Activated CD4-positive, alpha-beta memory T cell treated with anti-CD3 and anti-CD28 coated beads, Interleukin-2, amount 10 ng/mL, durations not matched to agents 7 days and 5 days (primary cell): Measurements from ENCODE around the gene SPTBN4. TPM values are rescaled to one million over a fixed set of nuclear protein-coding genes. Genes with fewer than 3 reads are reported as not detected.
"Not testable (repeated sequence)": the region's sequence is repeated elsewhere in the genome, so short reads cannot be mapped to it uniquely, and the experiment has no call there.

ENCODE experiments used
- CTCF ChIA-PET: fragments of 350-600 bp; sonication (Branson Sonifier 250); formaldehyde crosslinking; loops from one replicate; lab custom pipeline; 2021; ENCODE audit warnings: antibody characterized with exemption, inconsistent platforms; lab: Charles Lee
- POLR2A ChIA-PET: fragments of 350-600 bp; sonication (Branson Sonifier 250); formaldehyde crosslinking; loops from one replicate; lab custom pipeline; 2021; ENCODE audit warnings: antibody characterized with exemption; lab: Charles Lee
- DNase-seq: peaks from one replicate; pipeline ENCODE4 v3.0.0-alpha.2; 2020
- H3K27ac Mint-ChIP-seq: one replicate; pipeline ENCODE4 v1.8.0; 2021; ENCODE audit warnings: mild to moderate bottlenecking, mixed read lengths
- H3K27me3 Mint-ChIP-seq: one replicate; pipeline ENCODE4 v1.8.0; 2021; ENCODE audit warnings: mixed read lengths
- H3K36me3 Mint-ChIP-seq: one replicate; pipeline ENCODE4 v1.8.0; 2021; ENCODE audit warnings: low read depth, mixed read lengths
- H3K4me1 Mint-ChIP-seq: one replicate; pipeline ENCODE4 v1.8.0; 2021; ENCODE audit warnings: mixed read lengths
- H3K4me3 Mint-ChIP-seq: one replicate; pipeline ENCODE4 v1.8.0; 2021; ENCODE audit warnings: mild to moderate bottlenecking, mixed read lengths
- H3K9me3 Mint-ChIP-seq: one replicate; pipeline ENCODE4 v1.8.0; 2021; ENCODE audit warnings: mixed read lengths
- total RNA-seq, 2 experiments: library from RNA; stranded (reverse); gene quantifications; one replicate each; pipeline ENCODE4 v1.2.3, GENCODE V29; 2021

SPTBN4 gene
- total RNA-seq, 2 experiments from 2014 or later, result 0.60 to 1.3 TPM

- Mint-ChIP-seq H3K36me3 (peaks cover 20% of the 10 kb centered on the region), H3K9me3 (no peaks in the 10 kb centered on the region), H3K4me3 (peak overlapping the region; percentile 88), H3K27me3 (no peaks in the 10 kb centered on the region), H3K4me1 (peaks cover 26% of the 10 kb centered on the region), H3K27ac (peak overlapping the region; percentile 89)
- ChIA-PET POLR2A (interaction anchor here (0.8 to 1.0 kb wide), 5 partner anchors 14 to 41 kb away, joined by 3 to 14 read pairs (median 3); partner anchors contain the start of genes BLVRB and SERTAD3), CTCF (interaction anchor here (0.9 to 1.4 kb wide), 3 partner anchors 11 to 119 kb away, joined by 3 to 5 read pairs (median 5); partner anchors contain the start of gene PRX)
- no peak for DNase-seq
These were observed 42.0 kb upstream of the SPTBN4 start for GRCh38 chr19:40424637-40425449.

DNA sequence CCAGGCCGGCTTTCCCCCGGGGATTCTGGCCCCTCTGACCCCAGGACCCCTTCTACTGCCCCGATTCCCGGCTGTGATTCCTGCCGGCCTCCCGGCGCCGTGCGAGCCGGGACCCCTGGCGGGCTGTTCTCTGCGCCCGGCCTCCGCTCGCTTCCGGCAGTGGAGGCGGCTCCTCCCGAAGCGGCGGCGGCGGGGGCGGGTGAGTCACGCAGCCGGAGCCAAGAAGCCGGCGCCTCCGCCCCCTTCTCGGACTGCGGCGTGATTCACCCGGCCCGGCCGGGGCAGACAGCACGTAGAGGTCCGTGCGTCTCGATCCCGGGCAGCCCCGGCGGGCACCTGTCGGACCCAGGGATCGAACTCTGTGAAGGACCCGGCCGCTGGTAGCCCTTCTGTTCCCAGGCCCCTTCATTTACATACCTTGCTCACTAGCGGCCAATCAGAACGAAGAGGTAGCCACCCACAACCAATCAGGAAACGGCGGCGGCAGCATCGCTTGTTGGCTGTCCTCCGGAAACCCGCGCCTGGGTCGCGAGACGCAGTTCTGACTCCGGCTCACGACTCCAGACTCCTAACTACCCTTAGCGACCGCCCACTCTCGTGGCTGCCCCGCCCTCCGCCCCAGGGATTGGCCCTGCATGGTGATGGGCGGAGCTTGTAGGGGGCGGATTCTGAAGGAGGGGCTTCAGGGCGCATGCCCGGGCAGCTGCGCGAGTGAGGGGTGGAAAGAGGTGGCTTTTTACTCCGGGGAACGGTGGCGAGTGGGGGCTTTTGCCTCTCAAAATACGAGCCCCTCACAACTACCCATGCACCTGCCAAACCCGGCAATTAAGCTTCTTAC lies 41.1 kb upstream of the SPTBN4 start, which contains the start of gene SERTAD1:
SERTAD1 (minus strand) TSS at position 543 of the 838 bp plus-strand sequence. CDS start 2,446 bp downstream, outside the sequence.
- Mint-ChIP-seq H3K27ac (peak within 1 kb of the TSS; percentile 89), H3K9me3 (no peaks in the 10 kb centered on the region)

GRCh38 chr19:40428197-40428596 lies 38.6 kb upstream of the SPTBN4 start:
- POLR2A ChIA-PET, result interaction anchor here (1.3 kb wide), 1 partner anchor 37 kb away, joined by 3 read pairs; the partner anchor contains the start of gene BLVRB
- not testable (repeated sequence) for H3K27ac Mint-ChIP-seq

More for the DNA sequence above, 41.1 kb upstream of the SPTBN4 start, which contains the start of gene SERTAD1:
- Mint-ChIP-seq H3K36me3 (peaks cover 20% of the 10 kb centered on the region), H3K27me3 (no peaks in the 10 kb centered on the region), H3K4me3 (peak within 1 kb of the TSS; percentile 88), H3K4me1 (peaks cover 24% of the 10 kb centered on the region)
- DNase-seq, result peak; percentile 100
- CTCF ChIA-PET, result interaction anchor here (0.6 to 2.6 kb wide), 9 partner anchors 8 to 209 kb away, joined by 3 to 15 read pairs (median 4); partner anchors contain the start of gene BLVRB
- POLR2A ChIA-PET, result interaction anchor here (0.6 to 2.2 kb wide), 14 partner anchors 9 to 287 kb away, joined by 3 to 20 read pairs (median 3); partner anchors contain the start of genes BLVRB, C19orf47, PLD3 and SERTAD3

DNA sequence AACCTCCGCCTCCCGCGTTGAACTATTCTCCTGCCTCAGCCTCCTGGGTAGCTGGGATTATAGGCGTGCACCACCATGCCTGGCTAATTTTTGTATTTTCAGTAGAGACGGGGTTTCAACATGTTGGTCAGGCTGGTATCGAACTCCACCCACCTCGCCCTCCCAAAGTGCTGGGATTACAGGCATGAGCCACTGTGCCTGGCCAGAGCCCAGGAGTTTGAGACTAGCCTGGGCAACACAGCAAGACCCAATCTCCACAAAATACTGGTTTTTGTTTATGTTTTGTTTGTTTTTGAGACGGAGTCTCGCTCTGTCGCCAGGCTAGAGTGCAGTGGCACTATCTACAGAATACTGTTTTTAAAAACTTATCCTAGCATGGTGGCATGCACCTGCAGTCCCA lies 36.6 kb upstream of the SPTBN4 start:
- H3K36me3 Mint-ChIP-seq, H3K4me3 Mint-ChIP-seq, H3K27me3 Mint-ChIP-seq, H3K9me3 Mint-ChIP-seq, POLR2A ChIA-PET, DNase-seq, H3K27ac Mint-ChIP-seq: not testable (repeated sequence)
- H3K4me1 Mint-ChIP-seq, result peaks cover 21% of the 10 kb centered on the region
- CTCF ChIA-PET, result interaction anchor here (9.0 kb wide), 1 partner anchor 9 kb away, joined by 42 read pairs; no protein-coding TSS in a partner anchor

More at GRCh38 chr19:40428197-40428596, 38.6 kb upstream of the SPTBN4 start:
- DNase-seq, H3K27me3 Mint-ChIP-seq, H3K9me3 Mint-ChIP-seq, H3K36me3 Mint-ChIP-seq, H3K4me3 Mint-ChIP-seq: not testable (repeated sequence)
- peaks cover 22% of the 10 kb centered on the region for H3K4me1 Mint-ChIP-seq
- CTCF ChIA-PET, result interaction anchor here (2.6 kb wide), 1 partner anchor 37 kb away, joined by 15 read pairs; the partner anchor contains the start of gene BLVRB

- Mint-ChIP-seq H3K27me3 (no peaks in the 10 kb centered on the region), H3K4me1 (peaks cover 15% of the 10 kb centered on the region), H3K36me3 (no peaks in the 10 kb centered on the region), H3K9me3 (no peaks in the 10 kb centered on the region), H3K4me3 (no peak overlapping the region), H3K27ac (no peak overlapping the region)
- ChIA-PET CTCF (interaction anchor here (4.0 to 9.0 kb wide), 2 partner anchors 11 to 33 kb away, joined by 10 to 42 read pairs; no protein-coding TSS in a partner anchor), POLR2A (no interaction called here)
- no peak for DNase-seq
These were observed 35.1 kb upstream of the SPTBN4 start for GRCh38 chr19:40431698-40432097.

DNA sequence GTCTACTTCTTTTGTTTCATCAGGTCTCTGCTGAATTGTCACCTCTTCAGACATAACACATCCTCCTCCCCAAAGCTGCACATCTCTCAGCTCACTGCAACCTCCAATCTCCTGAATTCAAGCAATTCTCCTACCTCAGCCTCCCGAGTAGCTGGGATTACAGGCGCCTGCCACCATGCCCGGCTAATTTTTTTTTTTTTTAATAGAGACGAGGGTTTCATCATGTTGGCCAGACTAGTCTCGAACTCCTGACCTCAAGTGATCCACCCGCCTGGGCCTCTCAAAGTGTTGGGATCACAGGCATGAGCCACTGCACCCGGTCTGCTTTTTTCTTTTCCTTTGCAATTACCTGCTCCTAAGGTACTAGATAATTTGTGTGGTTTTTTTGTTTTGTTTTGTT lies 34.0 kb upstream of the SPTBN4 start:
- H3K27ac Mint-ChIP-seq, result peak overlapping the region; percentile 89
- not testable (repeated sequence) for H3K36me3 Mint-ChIP-seq, DNase-seq, H3K27me3 Mint-ChIP-seq, H3K9me3 Mint-ChIP-seq
- POLR2A ChIA-PET, result interaction anchor here (1.0 to 2.9 kb wide), 2 partner anchors 10 to 32 kb away, joined by 4 to 13 read pairs; partner anchors contain the start of gene BLVRB
- CTCF ChIA-PET, result interaction anchor here (1.5 to 9.0 kb wide), 3 partner anchors 9 to 32 kb away, joined by 7 to 42 read pairs (median 10); no protein-coding TSS in a partner anchor
- peaks cover 14% of the 10 kb centered on the region for H3K4me1 Mint-ChIP-seq
- peak overlapping the region; percentile 85 for H3K4me3 Mint-ChIP-seq

DNA sequence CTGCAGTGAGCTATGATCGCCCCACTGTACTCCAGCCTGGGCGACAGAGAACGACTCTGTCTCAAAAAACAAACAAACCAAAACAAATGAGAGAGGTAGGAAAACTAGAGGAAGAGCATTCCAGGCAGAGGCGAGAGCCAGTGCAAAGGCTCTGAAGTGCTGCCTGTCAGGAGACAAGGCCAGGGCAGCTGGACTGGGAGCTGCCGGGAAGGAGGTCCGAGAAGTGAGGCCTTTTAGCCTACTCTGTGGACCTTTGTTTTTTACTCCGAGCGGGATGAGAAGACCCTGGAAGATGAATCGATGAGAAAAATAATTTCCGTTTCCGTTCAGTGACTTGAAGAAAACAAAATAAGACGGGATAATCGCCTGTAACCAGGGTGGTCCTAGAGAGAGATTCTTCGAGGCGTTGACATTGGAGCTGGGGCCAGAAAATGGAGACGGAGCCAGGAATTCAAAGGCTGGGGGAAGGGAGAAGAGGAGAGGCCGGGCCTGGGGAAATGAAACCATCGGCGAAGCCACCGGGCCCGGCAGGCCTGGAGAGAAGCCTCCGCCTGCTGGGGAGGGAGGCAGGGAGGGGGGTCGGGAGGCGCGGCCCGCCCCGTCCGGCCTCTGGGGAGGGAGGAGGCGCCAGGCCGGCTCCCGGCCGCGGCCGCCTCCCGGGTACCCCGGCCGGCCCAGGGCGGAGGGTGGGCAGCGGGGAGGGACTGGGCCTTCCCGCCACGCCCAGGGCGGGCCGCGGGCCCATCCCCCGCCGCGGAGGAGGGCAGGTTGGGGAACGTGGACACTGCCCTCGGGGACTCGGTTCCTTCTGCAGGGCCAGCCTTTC lies 33.2 kb upstream of the SPTBN4 start:
- H3K36me3 Mint-ChIP-seq, result no peaks in the 10 kb centered on the region
- peak overlapping the region; percentile 85 for H3K4me3 Mint-ChIP-seq
- ChIA-PET POLR2A (interaction anchor here (1.0 to 2.9 kb wide), 3 partner anchors 9 to 31 kb away, joined by 4 to 13 read pairs (median 12); partner anchors contain the start of gene BLVRB), CTCF (interaction anchor here (1.5 to 9.0 kb wide), 3 partner anchors 9 to 31 kb away, joined by 7 to 42 read pairs (median 10); no protein-coding TSS in a partner anchor)
- H3K27ac Mint-ChIP-seq, result peak overlapping the region; percentile 89
- H3K27me3 Mint-ChIP-seq, result no peaks in the 10 kb centered on the region
- peaks cover 14% of the 10 kb centered on the region for H3K4me1 Mint-ChIP-seq
- peak; percentile 73 for DNase-seq
- no peaks in the 10 kb centered on the region for H3K9me3 Mint-ChIP-seq

GRCh38 chr19:40438284-40438683 lies 28.5 kb upstream of the SPTBN4 start:
- DNase-seq, result no peak
- Mint-ChIP-seq H3K27ac (no peak overlapping the region), H3K9me3 (no peaks in the 10 kb centered on the region), H3K4me3 (no peak overlapping the region), H3K36me3 (peaks cover 20% of the 10 kb centered on the region), H3K27me3 (no peaks in the 10 kb centered on the region), H3K4me1 (peaks cover 22% of the 10 kb centered on the region)
- CTCF ChIA-PET, result interaction anchor here (1.6 to 9.0 kb wide), 2 partner anchors 17 to 26 kb away, joined by 6 to 42 read pairs; no protein-coding TSS in a partner anchor
- POLR2A ChIA-PET, result interaction anchor here (1.3 kb wide), 2 partner anchors 12 to 18 kb away, joined by 3 read pairs; partner anchors contain the start of gene SERTAD1

- DNase-seq, result no peak
- CTCF ChIA-PET, result interaction anchor here (2.2 to 4.7 kb wide), 3 partner anchors 8 to 23 kb away, joined by 7 to 30 read pairs (median 25); partner anchors contain the start of gene BLVRB
- Mint-ChIP-seq H3K4me1 (peaks cover 21% of the 10 kb centered on the region), H3K9me3 (no peaks in the 10 kb centered on the region), H3K4me3 (peak overlapping the region; percentile 99), H3K27ac (no peak overlapping the region), H3K27me3 (no peaks in the 10 kb centered on the region), H3K36me3 (peaks cover 26% of the 10 kb centered on the region)
- POLR2A ChIA-PET, result interaction anchor here (1.4 to 4.0 kb wide), 4 partner anchors 15 to 23 kb away, joined by 5 to 26 read pairs (median 13); partner anchors contain the start of genes BLVRB and SERTAD1
These were observed 25.0 kb upstream of the SPTBN4 start for GRCh38 chr19:40441719-40442253.

DNA sequence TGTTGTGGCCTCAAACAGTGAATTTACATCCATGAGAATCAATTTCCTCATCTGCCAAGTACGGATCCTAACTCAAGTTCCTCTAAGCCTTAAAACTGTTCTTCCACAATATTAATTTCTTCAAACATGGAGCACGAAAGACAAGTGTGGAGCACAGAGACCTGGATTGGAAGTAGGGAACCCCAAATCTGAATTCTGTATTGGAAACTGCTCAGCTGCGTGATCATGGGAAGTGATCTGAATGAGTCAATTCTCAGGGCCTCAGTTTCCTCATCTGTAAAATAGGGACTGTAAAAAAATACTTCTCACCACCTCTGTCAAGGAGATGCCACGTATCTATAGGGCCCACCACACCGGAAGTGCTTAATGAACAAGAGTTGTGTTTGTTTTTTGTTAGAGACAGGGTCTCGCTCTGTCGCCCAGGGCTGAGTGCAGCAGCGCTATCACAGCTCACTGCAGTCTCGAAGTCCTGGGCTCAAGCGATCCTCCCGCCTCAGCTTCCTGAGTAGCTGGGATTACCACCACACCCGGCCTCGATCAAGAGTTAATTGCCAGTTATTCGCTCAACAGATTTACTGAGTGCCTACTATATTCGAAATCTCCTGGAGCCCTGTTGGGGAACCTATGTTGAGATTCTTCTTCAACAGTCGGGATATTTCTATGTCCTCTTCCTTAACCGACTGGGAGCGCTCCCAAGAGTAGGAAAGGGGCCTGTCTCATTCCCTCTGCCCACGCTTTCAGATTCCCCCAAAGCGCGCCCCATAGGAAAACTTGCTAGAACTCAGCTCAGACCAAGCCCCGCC lies 24.3 kb upstream of the SPTBN4 start:
- peaks cover 26% of the 10 kb centered on the region for H3K36me3 Mint-ChIP-seq
- H3K9me3 Mint-ChIP-seq, result no peaks in the 10 kb centered on the region
- H3K27me3 Mint-ChIP-seq, result no peaks in the 10 kb centered on the region
- peaks cover 21% of the 10 kb centered on the region for H3K4me1 Mint-ChIP-seq
- POLR2A ChIA-PET, result interaction anchor here (0.6 to 4.0 kb wide), 16 partner anchors 9 to 1034 kb away, joined by 3 to 26 read pairs (median 6); partner anchors contain the start of genes BLVRB, C19orf47, PLD3 and PRX
- DNase-seq, result no peak
- H3K27ac Mint-ChIP-seq, result peak overlapping the region; percentile 74
- CTCF ChIA-PET, result interaction anchor here (1.0 to 4.7 kb wide), 5 partner anchors 9 to 137 kb away, joined by 4 to 30 read pairs (median 7); partner anchors contain the start of genes BLVRB and SERTAD1
- peak overlapping the region; percentile 99 for H3K4me3 Mint-ChIP-seq
